ENCODE data around the gene LRRC71. TPM values are rescaled to one million over a fixed set of nuclear protein-coding genes. Genes with fewer than 3 reads are reported as not detected.

LRRC71 gene
- total RNA-seq, 2 experiments from 2014 or later: not detected

DNA sequence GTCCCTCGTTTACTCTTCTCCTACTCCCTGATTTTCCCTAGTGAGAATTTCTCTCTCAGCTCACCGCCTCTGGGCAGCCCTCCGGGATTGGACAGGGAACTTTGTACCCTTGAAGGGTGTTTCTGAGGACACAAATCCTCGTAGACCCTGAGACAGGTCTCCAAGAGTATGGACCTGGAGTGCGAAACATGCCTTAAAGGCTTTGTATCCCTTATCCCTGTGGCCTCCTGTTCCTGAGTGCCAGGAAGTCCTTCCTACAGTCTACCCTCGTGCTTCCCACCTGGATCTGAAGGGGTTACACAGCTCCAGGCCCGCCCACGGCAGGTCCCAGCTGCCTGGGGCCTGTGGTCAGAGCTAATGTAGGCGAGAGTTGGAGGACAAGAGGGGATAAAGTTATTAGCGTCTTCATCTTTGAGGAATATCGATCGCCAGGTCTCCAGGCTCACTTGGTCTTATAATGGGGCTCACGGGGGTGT lies 34.5 kb upstream of the LRRC71 start:
- Mint-ChIP-seq H3K4me3 (no peak overlapping the region), H3K9me3 (no peaks in the 10 kb centered on the region), H3K4me1 (peaks cover 4% of the 10 kb centered on the region), H3K36me3 (no peaks in the 10 kb centered on the region), H3K27me3 (peaks cover 39% of the 10 kb centered on the region), H3K27ac (no peak overlapping the region)
- no peak for DNase-seq

DNA sequence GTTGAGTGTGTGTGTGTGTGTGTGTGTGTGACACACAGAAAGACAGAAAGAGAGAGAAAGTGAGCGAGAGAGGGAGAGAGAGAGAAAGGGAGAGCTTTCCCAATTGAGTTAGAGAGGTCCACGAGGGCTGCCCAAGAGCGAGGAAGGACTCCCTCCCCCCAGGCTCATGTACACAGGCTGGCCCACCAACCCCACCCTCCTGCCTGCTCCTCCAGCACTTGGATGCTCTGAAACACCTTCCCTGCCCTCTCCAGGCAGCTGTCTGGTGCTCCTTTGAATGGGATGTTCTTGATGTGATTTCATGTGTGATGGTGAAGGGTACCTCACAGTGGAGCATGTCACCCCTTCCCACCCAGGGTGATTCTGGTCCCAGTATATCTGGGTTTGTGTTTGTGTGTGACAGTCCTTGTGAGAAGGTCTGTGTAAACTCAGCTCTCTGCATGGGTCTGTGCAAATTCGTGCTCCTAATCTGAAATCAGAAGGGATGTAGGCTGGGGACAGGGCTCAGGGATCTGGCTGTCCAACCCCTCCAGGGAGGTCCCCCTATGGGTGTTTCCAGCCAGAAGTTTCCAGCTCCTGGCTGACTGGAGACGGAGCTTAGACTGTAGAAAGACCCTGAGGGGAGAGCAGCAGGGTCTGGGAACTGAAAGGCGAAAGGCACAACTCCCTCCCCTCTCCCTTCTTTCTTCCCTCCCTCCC lies 33.7 kb upstream of the LRRC71 start:
- DNase-seq: no peak
- Mint-ChIP-seq H3K4me3 (no peak overlapping the region), H3K9me3 (no peaks in the 10 kb centered on the region), H3K27ac (no peak overlapping the region), H3K36me3 (no peaks in the 10 kb centered on the region), H3K4me1 (peaks cover 4% of the 10 kb centered on the region), H3K27me3 (peaks cover 47% of the 10 kb centered on the region)

GRCh38 chr1:156887317-156887716 lies 33.1 kb upstream of the LRRC71 start:
- H3K9me3 Mint-ChIP-seq: no peaks in the 10 kb centered on the region
- peaks cover 53% of the 10 kb centered on the region for H3K27me3 Mint-ChIP-seq
- no peaks in the 10 kb centered on the region for H3K36me3 Mint-ChIP-seq
- H3K27ac Mint-ChIP-seq: no peak overlapping the region
- peaks cover 4% of the 10 kb centered on the region for H3K4me1 Mint-ChIP-seq
- DNase-seq: no peak
- no peak overlapping the region for H3K4me3 Mint-ChIP-seq

DNA sequence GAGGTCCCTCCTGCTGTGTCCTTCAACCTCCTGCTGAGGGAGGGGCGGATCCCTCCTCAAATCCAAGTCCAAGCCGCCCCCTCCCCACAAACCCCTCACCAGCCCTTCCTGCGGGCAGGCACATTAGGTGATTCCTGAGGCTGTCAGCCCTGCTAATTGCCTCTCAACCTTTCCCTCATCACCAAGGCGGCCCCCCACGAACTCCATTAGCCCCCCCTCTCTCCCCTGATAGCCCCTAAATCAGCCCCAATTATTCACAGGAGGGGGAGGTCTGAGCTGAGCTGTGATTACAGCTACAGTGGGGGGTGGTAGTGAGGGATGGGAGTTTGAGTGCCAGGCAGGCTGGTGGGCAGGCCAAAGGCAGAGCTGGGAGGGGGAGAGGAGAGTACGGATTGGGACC lies 32.7 kb upstream of the LRRC71 start:
- no peaks in the 10 kb centered on the region for H3K9me3 Mint-ChIP-seq
- no peak for DNase-seq
- H3K4me3 Mint-ChIP-seq: no peak overlapping the region
- no peaks in the 10 kb centered on the region for H3K36me3 Mint-ChIP-seq
- H3K4me1 Mint-ChIP-seq: peaks cover 4% of the 10 kb centered on the region
- H3K27ac Mint-ChIP-seq: no peak overlapping the region
- peaks cover 54% of the 10 kb centered on the region for H3K27me3 Mint-ChIP-seq

- no peaks in the 10 kb centered on the region for H3K36me3 Mint-ChIP-seq
- peak; percentile 52 for DNase-seq
- H3K27me3 Mint-ChIP-seq: peaks cover 73% of the 10 kb centered on the region
- no peak overlapping the region for H3K4me3 Mint-ChIP-seq
- peaks cover 9% of the 10 kb centered on the region for H3K4me1 Mint-ChIP-seq
- H3K27ac Mint-ChIP-seq: no peak overlapping the region
- no peaks in the 10 kb centered on the region for H3K9me3 Mint-ChIP-seq
These were observed 30.4 kb upstream of the LRRC71 start for GRCh38 chr1:156889802-156890580.

DNA sequence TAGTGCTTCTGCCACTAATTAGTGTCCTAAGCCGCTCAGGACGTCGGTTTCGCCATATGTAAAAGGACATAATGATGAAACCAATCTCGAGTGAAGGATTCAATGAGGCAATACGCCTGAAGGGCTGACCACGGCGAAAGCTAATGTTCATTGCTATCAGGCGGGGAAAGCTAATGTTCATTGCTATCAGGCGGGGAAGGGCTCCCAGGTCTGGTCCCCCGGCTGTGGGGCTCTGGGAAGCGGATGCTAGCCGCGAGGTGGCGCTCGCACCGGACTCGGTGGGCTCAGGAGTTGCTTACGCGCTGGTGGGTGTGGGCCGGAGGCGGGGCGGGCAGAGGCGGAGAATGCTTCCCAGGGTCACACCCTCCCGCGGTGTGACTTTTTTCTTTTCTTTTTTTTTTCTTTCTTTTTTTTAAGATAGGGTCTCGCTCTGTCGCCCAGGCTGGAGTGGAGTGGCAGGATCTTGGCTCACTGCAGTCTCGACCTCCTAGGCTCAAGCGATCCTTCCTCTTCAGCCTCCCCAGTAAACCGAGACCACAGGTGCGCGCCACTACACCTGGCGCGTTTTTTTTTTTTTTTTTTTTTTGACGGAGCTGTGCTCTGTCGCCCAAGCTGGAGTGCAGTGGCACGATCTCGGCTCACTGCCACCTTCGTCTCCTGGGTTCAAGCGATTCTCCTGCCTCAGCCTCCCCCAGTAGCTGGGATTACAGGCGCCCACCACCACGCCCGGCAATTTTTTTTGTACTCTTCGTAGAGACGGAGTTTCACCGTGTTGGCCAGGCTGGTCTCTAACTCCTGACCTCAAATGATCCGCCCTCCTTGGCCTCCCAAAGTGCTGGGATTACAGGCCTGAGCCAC lies 28.0 kb upstream of the LRRC71 start:
- Mint-ChIP-seq H3K4me3 (peak overlapping the region; percentile 50), H3K36me3 (no peaks in the 10 kb centered on the region), H3K27me3 (peaks cover 83% of the 10 kb centered on the region), H3K27ac (no peak overlapping the region), H3K4me1 (peaks cover 9% of the 10 kb centered on the region), H3K9me3 (no peaks in the 10 kb centered on the region)
- DNase-seq: peak; percentile 90

GRCh38 chr1:156893048-156893953 lies 27.1 kb upstream of the LRRC71 start, which contains the start of gene PEAR1:
TSS of gene PEAR1 (plus strand) at chr1:156893718. CDS start at chr1:156903927, 10,209 bp downstream.
- Mint-ChIP-seq H3K9me3 (no peaks in the 10 kb centered on the region), H3K36me3 (no peaks in the 10 kb centered on the region), H3K27ac (no peak within 1 kb of the TSS), H3K4me3 (peak within 1 kb of the TSS; percentile 50), H3K27me3 (peaks cover 79% of the 10 kb centered on the region), H3K4me1 (peaks cover 15% of the 10 kb centered on the region)
- DNase-seq: no peak

DNA sequence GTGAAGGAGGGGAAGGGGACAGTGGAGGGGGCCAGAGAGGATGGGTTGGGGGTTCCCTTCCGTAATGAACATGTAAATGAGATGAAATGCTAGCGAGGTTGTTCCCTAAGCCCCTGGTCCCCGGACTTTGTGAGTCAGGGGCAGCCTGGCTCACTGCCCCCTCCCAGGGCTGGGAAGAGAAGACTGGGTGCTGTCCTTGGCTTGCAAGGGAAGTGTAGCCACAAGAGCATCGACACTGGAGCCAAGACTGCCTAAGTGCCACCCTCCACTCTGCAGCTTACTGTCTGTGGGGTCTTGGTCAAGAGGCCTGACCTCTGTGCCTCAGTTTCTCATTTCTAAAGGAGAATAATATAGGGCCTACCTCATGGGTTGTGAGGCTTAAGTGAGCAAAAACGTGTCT lies 26.4 kb upstream of the LRRC71 start:
- Mint-ChIP-seq H3K27me3 (peaks cover 81% of the 10 kb centered on the region), H3K36me3 (no peaks in the 10 kb centered on the region), H3K27ac (no peak overlapping the region), H3K9me3 (no peaks in the 10 kb centered on the region), H3K4me3 (no peak overlapping the region), H3K4me1 (peaks cover 19% of the 10 kb centered on the region)
- no peak for DNase-seq

- Mint-ChIP-seq H3K36me3 (no peaks in the 10 kb centered on the region), H3K4me3 (no peak overlapping the region), H3K4me1 (peaks cover 19% of the 10 kb centered on the region), H3K27ac (no peak overlapping the region), H3K27me3 (peaks cover 80% of the 10 kb centered on the region), H3K9me3 (no peaks in the 10 kb centered on the region)
- DNase-seq: no peak
These were observed 25.5 kb upstream of the LRRC71 start for GRCh38 chr1:156894711-156895454.

GRCh38 chr1:156895455-156895812 lies 25.0 kb upstream of the LRRC71 start:
- no peak overlapping the region for H3K27ac Mint-ChIP-seq
- no peaks in the 10 kb centered on the region for H3K9me3 Mint-ChIP-seq
- peaks cover 16% of the 10 kb centered on the region for H3K4me1 Mint-ChIP-seq
- no peak overlapping the region for H3K4me3 Mint-ChIP-seq
- no peak for DNase-seq
- H3K27me3 Mint-ChIP-seq: peaks cover 75% of the 10 kb centered on the region
- H3K36me3 Mint-ChIP-seq: no peaks in the 10 kb centered on the region

DNA sequence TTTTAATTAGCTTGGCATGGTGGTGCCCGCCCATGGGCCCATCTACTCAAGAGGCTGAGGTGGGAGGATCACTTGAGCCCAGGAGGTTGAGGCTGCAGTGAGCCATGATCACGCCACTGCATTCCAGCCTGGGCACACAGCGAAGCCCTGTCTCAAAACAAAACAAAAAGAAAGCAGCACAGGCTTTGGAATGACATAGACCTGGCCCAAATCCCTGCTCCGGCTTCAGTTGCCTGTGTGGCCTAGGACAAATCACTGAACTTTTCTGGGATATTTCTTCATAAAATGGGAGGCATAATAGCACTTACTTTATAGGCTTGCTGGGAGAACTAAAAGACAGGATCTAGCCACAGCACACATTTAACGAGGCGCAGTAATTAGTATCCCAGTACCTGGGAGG lies 24.5 kb upstream of the LRRC71 start:
- Mint-ChIP-seq H3K9me3 (no peaks in the 10 kb centered on the region), H3K36me3 (no peaks in the 10 kb centered on the region), H3K27me3 (peaks cover 70% of the 10 kb centered on the region), H3K4me3 (no peak overlapping the region), H3K4me1 (peaks cover 15% of the 10 kb centered on the region), H3K27ac (no peak overlapping the region)
- DNase-seq: no peak

- Mint-ChIP-seq H3K27ac (no peak overlapping the region), H3K9me3 (no peaks in the 10 kb centered on the region), H3K27me3 (peaks cover 64% of the 10 kb centered on the region), H3K4me1 (peaks cover 15% of the 10 kb centered on the region), H3K4me3 (no peak overlapping the region), H3K36me3 (no peaks in the 10 kb centered on the region)
- no peak for DNase-seq
These were observed 23.9 kb upstream of the LRRC71 start for GRCh38 chr1:156896490-156897033.

- Mint-ChIP-seq H3K4me1 (peaks cover 15% of the 10 kb centered on the region), H3K9me3 (no peaks in the 10 kb centered on the region), H3K36me3 (no peaks in the 10 kb centered on the region), H3K4me3 (no peak overlapping the region), H3K27me3 (peaks cover 57% of the 10 kb centered on the region), H3K27ac (no peak overlapping the region)
- no peak for DNase-seq
These were observed 23.2 kb upstream of the LRRC71 start for GRCh38 chr1:156897078-156897825.
